Muscle of leg (tissue), 11 donors: Measurements from ENCODE around the gene MAP7D1. TPM values are rescaled to one million over a fixed set of nuclear protein-coding genes. Genes with fewer than 3 reads are reported as not detected.

Experiments
- DNase-seq: peaks from one replicate; pipeline ENCODE4 v3.0.0; 2013
- H3K27ac ChIP-seq: one replicate; pipeline ENCODE4 v1.5.1; 2013; ENCODE audit warnings: mild to moderate bottlenecking, low read length, control low read depth
- H3K27me3 ChIP-seq: one replicate; pipeline ENCODE4 v1.6.1; 2013; ENCODE audit warnings: low read length; ENCODE audit not compliant: control insufficient read depth, insufficient read depth
- H3K36me3 ChIP-seq: one replicate; pipeline ENCODE4 v1.6.1; 2013; ENCODE audit warnings: low read length; ENCODE audit not compliant: control insufficient read depth, insufficient read depth
- H3K4me1 ChIP-seq: one replicate; pipeline ENCODE4 v1.6.1; 2013; ENCODE audit warnings: low read length; ENCODE audit not compliant: control insufficient read depth, insufficient read depth
- H3K4me3 ChIP-seq: one replicate; pipeline ENCODE4 v1.5.1; 2013; ENCODE audit warnings: low read length, control low read depth
- H3K9me3 ChIP-seq: replicated peaks from 2 replicates; pipeline ENCODE4 v1.6.1; 2013; ENCODE audit warnings: low read depth, low read length; ENCODE audit not compliant: control insufficient read depth
- WGBS: methylation state at CpG from one replicate; pipeline ENCODE4 v1.1.5; 2013; ENCODE audit warnings: missing lambda C conversion rate; ENCODE audit not compliant: insufficient coverage; 5-methylcytosine and 5-hydroxymethylcytosine counted together
- polyA plus RNA-seq, 8 donors: library from polyadenylated mRNA; unstranded; fragments of 120-200 nt; gene quantifications; one replicate each; pipeline versions ENCODE4 v1.2.1 to v1.2.3, GENCODE V29; 2013; ENCODE audit warnings: inconsistent platforms in 1 of 8, low replicate concordance in 1 of 8; ENCODE audit not compliant: insufficient read length in 8 of 8, insufficient read depth in 1 of 8
- total RNA-seq: library from RNA; stranded (reverse); fragments of 120-200 nt; gene quantifications from one replicate; pipeline ENCODE4 v1.2.4, GENCODE V29; 2013

MAP7D1 gene
- total and polyA plus RNA-seq, 9 donors, result 72.8 to 197 (median 169) TPM

DNA sequence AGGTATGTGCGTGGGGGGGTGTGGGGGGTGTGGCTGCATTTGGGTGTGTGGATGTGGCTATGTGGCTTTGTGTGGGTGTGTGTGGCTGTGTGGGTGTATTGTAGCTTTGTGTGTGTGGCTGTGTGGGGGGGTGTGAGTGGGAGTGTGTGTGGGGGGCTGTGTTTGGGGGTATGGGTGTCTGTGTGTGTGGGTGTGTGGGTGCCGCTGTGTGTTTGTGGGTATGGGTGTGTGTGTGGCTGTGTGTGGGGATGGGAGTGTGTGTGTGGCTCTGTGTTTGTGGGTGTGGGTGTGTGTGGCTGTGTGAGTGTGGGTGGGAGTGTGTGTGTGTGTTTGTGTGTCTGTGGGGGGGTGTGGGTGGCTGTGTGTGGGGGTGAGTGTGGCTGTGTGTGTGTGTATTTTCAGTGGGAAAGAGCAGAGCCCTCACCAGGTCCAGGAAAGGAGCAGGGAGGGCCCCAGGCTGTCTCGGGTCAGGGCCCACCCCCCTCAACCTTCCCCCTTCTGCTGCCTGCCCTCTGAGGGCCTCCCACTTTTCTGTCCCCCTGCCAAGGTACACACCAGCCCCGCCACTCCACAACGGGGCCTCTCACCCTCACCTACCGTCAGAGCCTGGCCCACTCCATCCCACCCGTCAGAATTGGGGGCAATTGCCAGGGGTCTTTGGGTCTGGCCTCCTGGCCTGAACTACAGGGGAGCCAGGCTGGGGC, 29.0 kb upstream of the MAP7D1 start:
- no peak for DNase-seq
- Histone ChIP-seq H3K36me3 (no peaks in the 10 kb centered on the region), H3K4me1 (peaks cover 36% of the 10 kb centered on the region), H3K9me3 (no peaks in the 10 kb centered on the region), H3K27me3 (peaks cover 20% of the 10 kb centered on the region), H3K4me3 (no peak overlapping the region), H3K27ac (no peak overlapping the region)
- WGBS, result 58% methylated on average over 2 of the region's 7 CpGs

DNA sequence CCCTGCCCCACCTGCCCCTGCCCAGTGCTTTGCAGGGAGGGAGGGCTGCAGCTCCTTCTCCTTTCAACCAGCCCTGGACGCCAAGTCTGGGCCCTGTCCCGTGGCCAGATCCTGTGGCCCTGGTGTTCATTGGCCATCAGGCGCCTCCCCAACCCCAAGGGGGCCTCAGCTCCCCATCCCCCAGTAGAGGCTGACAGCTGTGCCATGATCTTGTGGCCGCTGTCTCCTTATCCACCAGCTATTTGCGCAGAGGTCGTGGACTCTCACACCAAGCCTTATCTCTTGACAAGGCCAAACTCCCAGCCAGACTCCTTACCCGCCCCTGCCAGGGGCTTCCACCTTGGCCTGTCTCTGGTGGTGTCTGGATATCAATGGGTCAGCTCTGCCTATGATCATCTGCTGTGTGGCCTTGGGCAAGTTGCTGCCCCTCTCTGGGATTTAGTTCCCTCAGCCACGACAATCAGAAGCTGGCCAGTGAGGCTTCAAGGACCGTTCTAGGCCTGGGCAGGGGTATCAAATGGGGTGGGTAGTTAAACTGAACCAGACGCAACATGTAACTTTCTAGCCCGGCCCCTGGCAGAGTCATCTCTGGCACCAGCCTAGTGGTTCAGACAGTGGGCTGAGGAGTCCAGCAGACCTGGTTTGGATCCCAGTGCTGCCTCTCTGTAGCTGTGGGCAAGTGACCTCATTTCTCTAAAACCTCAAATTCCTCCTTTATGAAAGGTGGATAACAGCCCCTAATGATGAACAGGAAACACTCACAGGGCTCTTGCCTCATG, 27.6 kb upstream of the MAP7D1 start:
- WGBS, result 65% methylated on average over 8 of the region's 11 CpGs

DNA sequence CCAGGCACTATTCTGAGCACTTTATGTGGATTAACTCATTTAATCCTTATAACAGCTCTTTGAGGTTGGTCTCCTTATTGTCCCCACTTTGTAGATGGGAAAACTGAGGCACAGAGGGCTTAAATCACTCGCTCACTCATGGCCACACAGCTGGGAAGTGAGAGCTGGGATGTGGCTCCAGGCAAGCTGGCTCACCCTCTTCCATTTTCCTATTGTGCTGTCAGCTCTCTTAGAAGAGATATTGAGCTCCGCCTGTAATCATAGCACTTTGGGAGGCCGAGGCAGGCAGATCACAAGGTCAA, 27.1 kb upstream of the MAP7D1 start:
- WGBS, result 87% methylated on average over 3 of the region's 3 CpGs
- H3K27me3 ChIP-seq, result peaks cover 20% of the 10 kb centered on the region

More for the DNA sequence above, 27.6 kb upstream of the MAP7D1 start:
- Histone ChIP-seq H3K9me3 (no peaks in the 10 kb centered on the region), H3K36me3 (no peaks in the 10 kb centered on the region), H3K27ac (no peak overlapping the region), H3K27me3 (peaks cover 20% of the 10 kb centered on the region), H3K4me1 (peaks cover 29% of the 10 kb centered on the region), H3K4me3 (no peak overlapping the region)
- no peak for DNase-seq

DNA sequence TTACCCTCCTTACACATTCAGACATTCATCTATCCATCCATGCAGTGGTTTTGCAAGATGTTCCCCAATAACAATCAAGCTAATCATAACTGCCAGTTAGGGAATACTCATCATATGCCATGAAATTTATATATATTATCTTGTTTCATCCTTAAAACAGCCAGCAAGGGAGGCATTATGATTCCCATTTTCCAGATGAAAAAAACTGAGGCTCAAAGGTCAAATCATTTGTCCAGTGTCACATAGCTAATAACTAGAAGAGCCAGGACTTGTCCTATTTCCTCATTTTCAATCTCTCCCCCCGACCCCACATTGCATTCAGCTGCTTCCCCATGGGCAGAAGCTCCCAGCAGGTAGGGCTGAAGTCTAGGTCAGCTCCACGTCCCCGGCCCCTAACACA, 23.9 kb upstream of the MAP7D1 start:
- Histone ChIP-seq H3K4me1 (peaks cover 19% of the 10 kb centered on the region), H3K36me3 (peaks cover 15% of the 10 kb centered on the region), H3K9me3 (no peaks in the 10 kb centered on the region), H3K27ac (no peak overlapping the region), H3K27me3 (no peaks in the 10 kb centered on the region), H3K4me3 (no peak overlapping the region)
- WGBS, result 60% methylated on average over 2 of the region's 3 CpGs
- DNase-seq, result no peak

More for the DNA sequence above, 27.1 kb upstream of the MAP7D1 start:
- no peak overlapping the region for H3K4me3 ChIP-seq
- peaks cover 24% of the 10 kb centered on the region for H3K4me1 ChIP-seq
- H3K27ac ChIP-seq, result no peak overlapping the region
- no peaks in the 10 kb centered on the region for H3K9me3 ChIP-seq
- DNase-seq, result no peak
- H3K36me3 ChIP-seq, result no peaks in the 10 kb centered on the region

DNA sequence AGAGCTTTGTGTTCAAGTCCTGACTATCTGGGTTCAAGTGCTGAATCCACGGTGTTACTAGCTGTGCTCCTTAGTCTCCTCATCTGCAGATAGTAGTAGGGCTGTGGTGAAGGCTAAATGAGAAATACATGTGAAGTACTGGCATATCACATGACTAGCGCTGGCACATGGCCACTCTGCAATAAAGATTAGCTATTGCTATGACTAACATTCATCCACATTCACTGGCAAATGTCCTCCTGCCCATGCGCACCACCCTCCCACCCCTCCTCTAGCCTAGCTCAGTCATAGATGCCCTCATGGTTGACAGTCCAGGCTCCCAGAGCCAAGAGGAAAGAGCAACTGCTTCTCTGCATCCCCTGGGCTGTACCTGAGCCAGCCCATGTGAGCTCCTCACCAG, 22.5 kb upstream of the MAP7D1 start:
- DNase-seq, result peak; percentile 79
- 59% methylated on average over 2 of the region's 3 CpGs for WGBS
- H3K27me3 ChIP-seq, result no peaks in the 10 kb centered on the region
- H3K9me3 ChIP-seq, result no peaks in the 10 kb centered on the region
- H3K4me1 ChIP-seq, result peaks cover 12% of the 10 kb centered on the region
- peaks cover 28% of the 10 kb centered on the region for H3K36me3 ChIP-seq
- no peak overlapping the region for H3K4me3 ChIP-seq
- H3K27ac ChIP-seq, result peak overlapping the region; percentile 13

DNA sequence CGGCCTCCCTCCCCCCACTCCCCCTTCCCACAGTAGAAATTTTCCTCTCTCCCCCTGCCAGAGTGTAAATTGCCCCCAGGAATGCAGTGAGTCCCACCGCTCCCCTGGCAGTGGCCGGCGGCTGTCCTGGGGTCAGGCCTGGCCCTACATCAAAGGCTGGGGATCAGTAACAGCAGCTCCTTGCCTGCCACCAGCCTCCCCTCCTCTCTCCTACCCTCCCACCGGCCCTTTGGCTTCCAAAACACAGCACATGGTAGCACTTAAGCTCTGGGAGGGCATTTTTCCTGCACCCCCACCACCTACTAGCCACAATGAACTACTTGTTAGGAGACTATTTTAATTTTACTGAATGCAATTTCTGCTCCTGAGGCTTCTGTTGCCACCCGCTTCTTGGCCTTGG, 21.9 kb upstream of the MAP7D1 start:
- peaks cover 11% of the 10 kb centered on the region for H3K4me1 ChIP-seq
- no peak overlapping the region for H3K4me3 ChIP-seq
- peak overlapping the region; percentile 13 for H3K27ac ChIP-seq
- H3K36me3 ChIP-seq, result peaks cover 28% of the 10 kb centered on the region
- no peaks in the 10 kb centered on the region for H3K9me3 ChIP-seq
- 34% methylated on average over 4 of the region's 6 CpGs for WGBS
- no peak for DNase-seq
- H3K27me3 ChIP-seq, result no peaks in the 10 kb centered on the region

DNA sequence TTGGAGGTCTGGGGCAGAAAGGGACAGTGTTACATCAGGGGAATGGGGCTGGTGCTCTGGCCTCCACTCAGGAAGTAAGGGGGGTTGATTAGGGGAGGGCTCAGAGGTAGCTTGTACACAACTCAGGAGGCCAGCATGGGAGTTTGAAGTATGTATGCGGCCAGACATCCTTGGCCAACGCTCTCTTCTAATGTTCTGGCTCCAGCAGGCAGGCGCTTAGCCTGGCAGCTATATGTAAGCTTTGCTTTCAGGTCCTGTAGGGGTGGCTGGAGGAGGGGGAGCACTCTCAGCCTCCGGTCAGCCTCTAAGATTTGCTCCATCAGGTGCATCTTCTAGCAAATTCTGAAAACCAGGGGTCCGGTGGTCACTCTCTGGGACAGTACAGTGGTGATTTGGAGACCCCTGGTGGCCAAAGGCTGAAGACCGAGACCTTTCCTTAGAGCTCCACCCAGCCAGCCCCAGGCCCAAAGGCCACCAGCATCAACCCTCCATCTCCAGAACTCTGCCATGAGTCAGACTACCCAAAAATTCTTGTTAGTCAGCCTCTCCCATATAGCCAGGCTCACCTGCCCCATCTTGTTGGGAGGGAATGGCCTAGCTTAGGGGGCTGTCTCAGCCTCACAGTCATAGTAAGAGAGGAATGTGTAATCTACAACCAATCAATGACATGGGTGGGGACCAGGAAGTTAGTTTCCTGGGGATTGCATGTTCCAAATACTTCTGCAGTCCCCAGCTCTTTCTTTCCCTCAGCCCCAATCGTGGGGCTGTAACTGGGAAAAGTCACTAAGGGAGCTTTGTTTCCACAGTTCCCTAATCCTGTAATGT, 21.2 kb upstream of the MAP7D1 start:
- Histone ChIP-seq H3K9me3 (no peaks in the 10 kb centered on the region), H3K27me3 (no peaks in the 10 kb centered on the region), H3K27ac (peak overlapping the region; percentile 69), H3K4me3 (no peak overlapping the region), H3K36me3 (peaks cover 35% of the 10 kb centered on the region), H3K4me1 (peaks cover 15% of the 10 kb centered on the region)
- DNase-seq, result peak; percentile 82
- 40% methylated on average over 6 of the region's 7 CpGs for WGBS

DNA sequence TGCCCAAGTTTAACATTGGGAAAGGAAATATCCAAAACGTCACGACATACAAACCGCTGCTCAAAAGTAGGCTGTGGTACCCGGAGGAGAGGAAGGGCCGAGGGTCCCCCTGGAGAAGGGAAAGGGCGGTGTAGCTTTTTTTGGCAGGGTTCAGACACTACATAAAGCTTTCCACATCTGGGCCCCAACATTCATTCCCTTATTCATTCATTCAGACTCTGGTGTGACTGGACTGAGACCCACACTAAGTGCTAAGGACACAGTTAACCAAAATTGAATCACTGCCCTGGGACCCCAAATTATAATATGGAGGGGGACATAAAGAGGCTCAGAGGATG, 20.7 kb upstream of the MAP7D1 start:
- no CpG with 5 or more reads among the region's 6 CpGs for WGBS
- Histone ChIP-seq H3K27ac (peak overlapping the region; percentile 69), H3K27me3 (no peaks in the 10 kb centered on the region), H3K4me3 (no peak overlapping the region), H3K4me1 (peaks cover 15% of the 10 kb centered on the region), H3K9me3 (no peaks in the 10 kb centered on the region), H3K36me3 (peaks cover 39% of the 10 kb centered on the region)
- peak; percentile 75 for DNase-seq

DNA sequence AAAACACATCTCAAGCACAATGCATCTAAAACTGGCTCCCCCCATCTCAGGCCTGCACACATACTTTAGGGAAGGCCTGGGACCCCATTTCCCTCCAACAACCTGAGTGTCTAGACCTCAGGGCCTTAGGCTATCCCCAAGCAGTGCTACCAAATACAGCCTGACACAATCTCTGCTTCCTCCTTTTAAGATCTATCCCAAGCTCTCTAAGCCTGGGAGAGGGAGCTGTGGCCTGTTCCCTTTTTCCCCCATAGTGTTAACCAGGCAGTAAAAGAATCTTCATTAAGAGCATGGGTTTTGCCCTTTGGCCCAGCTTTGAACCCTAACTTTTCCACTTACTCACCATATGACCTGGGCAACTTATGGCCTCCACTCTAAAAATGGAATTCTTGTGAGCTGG, 20.2 kb upstream of the MAP7D1 start:
- no peak for DNase-seq
- H3K27me3 ChIP-seq, result no peaks in the 10 kb centered on the region
- peak overlapping the region; percentile 69 for H3K27ac ChIP-seq
- peaks cover 40% of the 10 kb centered on the region for H3K36me3 ChIP-seq
- no peaks in the 10 kb centered on the region for H3K9me3 ChIP-seq
- H3K4me3 ChIP-seq, result no peak overlapping the region
- peaks cover 15% of the 10 kb centered on the region for H3K4me1 ChIP-seq

DNA sequence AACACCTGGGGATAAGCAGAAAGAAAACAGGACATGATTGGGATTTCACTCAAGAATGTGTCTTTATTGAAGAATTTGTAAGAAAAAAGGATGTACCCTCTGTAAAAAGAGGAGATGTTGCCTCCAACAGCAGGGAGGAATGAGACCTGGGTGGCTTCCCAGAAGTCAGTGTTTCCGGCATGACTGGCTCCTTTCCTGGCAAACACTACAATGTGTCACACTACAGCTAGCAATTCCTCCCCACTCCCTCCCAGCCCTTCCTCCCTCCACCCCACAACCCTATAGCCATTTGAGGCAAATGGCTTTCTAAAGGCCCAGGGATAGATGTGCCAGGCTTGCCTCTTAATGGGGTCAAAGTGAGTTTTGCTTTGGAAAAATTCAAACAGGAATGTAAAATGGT, 19.4 kb upstream of the MAP7D1 start:
- H3K27me3 ChIP-seq, result no peaks in the 10 kb centered on the region
- H3K27ac ChIP-seq, result peak overlapping the region; percentile 9
- H3K9me3 ChIP-seq, result no peaks in the 10 kb centered on the region
- DNase-seq, result peak; percentile 66
- H3K36me3 ChIP-seq, result peaks cover 40% of the 10 kb centered on the region
- no peak overlapping the region for H3K4me3 ChIP-seq
- no CpG with 5 or more reads among the region's 1 CpG for WGBS
- peaks cover 15% of the 10 kb centered on the region for H3K4me1 ChIP-seq
